ENCODE results near the gene NPAS4.

The NPAS4 gene

DNA sequence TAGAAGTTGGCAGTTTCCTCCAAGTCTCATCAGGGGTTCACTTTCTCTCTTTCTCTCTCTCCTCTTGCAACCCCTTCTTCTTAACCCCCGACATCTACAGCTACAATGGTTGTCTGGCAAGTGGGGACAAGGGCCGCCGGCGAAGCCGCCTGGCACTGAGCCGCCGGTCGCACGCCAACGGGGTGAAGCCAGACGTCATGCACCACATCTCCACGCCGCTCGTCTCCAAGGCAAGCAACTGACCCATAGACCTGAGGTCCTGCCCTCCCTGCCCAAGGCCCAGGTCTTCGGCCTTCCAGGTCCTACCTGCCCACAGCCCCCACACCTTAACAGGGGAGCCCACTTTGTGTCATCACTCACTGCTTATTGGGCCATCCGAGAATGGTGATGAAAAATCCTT is 50.3 kb downstream of the NPAS4 start:
- TF ChIP-seq, protein P1, sequence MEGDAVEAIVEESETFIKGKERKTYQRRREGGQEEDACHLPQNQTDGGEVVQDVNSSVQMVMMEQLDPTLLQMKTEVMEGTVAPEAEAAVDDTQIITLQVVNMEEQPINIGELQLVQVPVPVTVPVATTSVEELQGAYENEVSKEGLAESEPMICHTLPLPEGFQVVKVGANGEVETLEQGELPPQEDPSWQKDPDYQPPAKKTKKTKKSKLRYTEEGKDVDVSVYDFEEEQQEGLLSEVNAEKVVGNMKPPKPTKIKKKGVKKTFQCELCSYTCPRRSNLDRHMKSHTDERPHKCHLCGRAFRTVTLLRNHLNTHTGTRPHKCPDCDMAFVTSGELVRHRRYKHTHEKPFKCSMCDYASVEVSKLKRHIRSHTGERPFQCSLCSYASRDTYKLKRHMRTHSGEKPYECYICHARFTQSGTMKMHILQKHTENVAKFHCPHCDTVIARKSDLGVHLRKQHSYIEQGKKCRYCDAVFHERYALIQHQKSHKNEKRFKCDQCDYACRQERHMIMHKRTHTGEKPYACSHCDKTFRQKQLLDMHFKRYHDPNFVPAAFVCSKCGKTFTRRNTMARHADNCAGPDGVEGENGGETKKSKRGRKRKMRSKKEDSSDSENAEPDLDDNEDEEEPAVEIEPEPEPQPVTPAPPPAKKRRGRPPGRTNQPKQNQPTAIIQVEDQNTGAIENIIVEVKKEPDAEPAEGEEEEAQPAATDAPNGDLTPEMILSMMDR (IDR thresholded peaks at IDR 0.05; ENCODE audit: low read depth, low read length, missing control alignments), result no peak
- in situ Hi-C loops (cut with HindIII; ENCODE audit: low sequenced_read_pairs), result no loop called here
- no peak overlapping the region for H3K4me3 ChIP-seq (ENCODE audit: low read depth, low read length)
- no peak for DNase-seq (ENCODE audit: low read depth)

DNA sequence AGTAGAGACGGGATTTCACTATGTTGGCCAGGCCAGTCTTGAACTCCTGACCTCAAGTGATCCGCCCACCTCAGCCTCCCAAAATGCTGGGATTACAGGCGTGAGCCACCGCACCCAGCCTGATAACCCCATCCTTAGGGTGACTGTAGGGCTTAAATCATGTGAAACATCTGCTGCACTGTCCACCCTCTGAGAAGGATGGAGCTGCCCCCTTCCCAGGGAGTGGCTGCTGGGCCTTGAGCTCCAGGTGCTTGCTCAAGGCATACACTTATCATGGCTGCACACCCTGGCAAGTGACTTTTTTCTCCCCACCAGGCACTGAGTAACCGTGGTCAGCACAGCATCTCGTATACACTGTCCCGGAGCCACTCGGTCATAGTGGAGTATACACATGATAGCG is 51.2 kb downstream of the NPAS4 start:
- H3K4me3 ChIP-seq (ENCODE audit: low read depth, low read length), result no peak overlapping the region
- in situ Hi-C loops (cut with HindIII; ENCODE audit: low sequenced_read_pairs), result no loop called here
- TF ChIP-seq, protein P1 (IDR thresholded peaks at IDR 0.05; ENCODE audit: low read depth, low read length, missing control alignments), result no peak
- no peak for DNase-seq (ENCODE audit: low read depth)

DNA sequence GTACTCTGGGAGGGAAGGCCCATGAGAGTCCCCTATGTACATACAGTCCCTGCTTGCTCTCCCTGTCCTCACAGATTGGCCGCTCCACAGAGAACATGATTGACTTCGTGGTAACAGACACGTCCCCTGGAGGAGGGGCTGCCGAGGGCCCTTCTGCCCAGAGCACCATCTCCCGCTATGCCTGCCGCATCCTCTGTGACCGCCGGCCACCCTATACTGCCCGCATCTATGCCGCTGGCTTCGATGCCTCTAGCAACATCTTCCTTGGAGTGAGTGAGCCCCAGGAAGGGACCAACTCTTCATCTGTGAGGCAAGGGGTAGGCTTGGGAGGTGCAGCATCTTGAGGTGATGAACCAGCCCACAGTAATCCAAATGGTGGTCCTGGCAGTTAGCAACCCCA is 52.3 kb downstream of the NPAS4 start:
- TF ChIP-seq, protein P1 (IDR thresholded peaks at IDR 0.05; ENCODE audit: low read depth, low read length, missing control alignments), result no peak
- in situ Hi-C loops (cut with HindIII; ENCODE audit: low sequenced_read_pairs), result no loop called here
- H3K4me3 ChIP-seq (ENCODE audit: low read depth, low read length), result no peak overlapping the region
- no peak for DNase-seq (ENCODE audit: low read depth)

GRCh38 chr11:66473608-66474515 is 53.0 kb downstream of the NPAS4 start:
- TF ChIP-seq, protein P1 (IDR thresholded peaks at IDR 0.05; ENCODE audit: low read depth, low read length, missing control alignments), result no peak
- no peak for DNase-seq (ENCODE audit: low read depth)
- H3K4me3 ChIP-seq (ENCODE audit: low read depth, low read length), result no peak overlapping the region
- in situ Hi-C loops (cut with HindIII; ENCODE audit: low sequenced_read_pairs), result no loop called here

DNA sequence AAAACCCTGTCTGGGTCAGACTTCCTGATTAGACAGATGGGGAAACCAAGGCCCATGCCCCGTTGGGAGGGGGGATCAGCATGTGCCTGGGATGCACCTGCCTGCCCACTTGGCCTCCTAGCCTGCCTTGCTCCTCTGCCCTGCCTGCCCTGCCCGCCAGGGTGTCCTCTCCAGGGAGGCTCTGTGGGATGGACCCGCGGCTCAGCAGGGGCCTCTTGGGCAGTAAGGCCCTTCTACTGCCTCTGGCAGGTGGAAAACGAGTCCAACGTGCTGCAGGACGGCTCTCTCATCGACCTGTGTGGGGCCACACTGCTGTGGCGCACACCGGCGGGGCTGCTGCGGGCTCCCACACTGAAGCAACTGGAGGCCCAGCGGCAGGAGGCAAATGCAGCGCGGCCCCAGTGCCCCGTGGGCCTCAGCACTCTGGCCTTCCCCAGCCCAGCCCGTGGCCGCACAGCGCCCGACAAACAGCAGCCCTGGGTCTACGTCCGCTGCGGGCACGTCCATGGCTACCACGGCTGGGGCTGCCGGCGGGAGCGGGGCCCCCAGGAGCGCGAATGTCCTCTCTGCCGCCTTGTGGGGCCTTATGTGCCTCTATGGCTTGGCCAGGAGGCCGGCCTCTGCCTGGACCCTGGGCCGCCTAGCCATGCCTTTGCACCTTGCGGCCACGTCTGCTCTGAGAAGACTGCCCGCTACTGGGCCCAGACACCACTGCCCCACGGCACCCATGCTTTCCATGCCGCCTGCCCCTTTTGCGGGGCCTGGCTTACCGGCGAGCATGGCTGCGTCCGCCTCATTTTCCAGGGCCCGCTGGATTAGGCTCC is 54.7 kb downstream of the NPAS4 start:
- in situ Hi-C loops (cut with HindIII; ENCODE audit: low sequenced_read_pairs), result no loop called here
- no peak overlapping the region for H3K4me3 ChIP-seq (ENCODE audit: low read depth, low read length)
- TF ChIP-seq, protein P1 (IDR thresholded peaks at IDR 0.05; ENCODE audit: low read depth, low read length, missing control alignments), result no peak
- no peak for DNase-seq (ENCODE audit: low read depth)
